GM12874 (cell line): ENCODE measurements around the gene DENND4A.

Experiments used
- TF ChIP-seq, protein P1 (sequence below): IDR thresholded peaks from 2 replicates; pipeline ENCODE4 v1.5.1; 2011; ENCODE audit warnings: low read depth, mild to moderate bottlenecking, control low read depth, low read length, moderate library complexity; ENCODE audit not compliant: insufficient read depth

Gene DENND4A

DNA sequence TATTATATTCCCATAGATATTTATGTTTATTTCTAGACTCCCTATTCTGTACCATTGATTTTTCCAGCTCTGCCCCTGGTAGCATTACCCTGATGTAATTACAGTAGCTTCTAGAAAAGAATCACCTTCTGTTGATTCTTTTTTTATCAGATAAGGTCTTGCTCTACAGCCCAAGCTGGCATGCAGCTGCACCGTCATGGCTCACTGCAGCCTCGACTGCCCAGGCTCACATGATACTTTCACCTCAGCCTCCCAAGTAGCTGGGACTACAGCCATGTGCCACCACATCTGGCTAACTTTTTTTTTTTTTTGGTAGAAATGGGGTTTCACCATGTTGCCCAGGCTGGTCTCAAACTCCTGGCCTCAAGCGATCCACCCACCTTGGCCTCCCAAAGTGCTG lies 128.6 kb downstream of the DENND4A start:
- TF ChIP-seq, protein P1, sequence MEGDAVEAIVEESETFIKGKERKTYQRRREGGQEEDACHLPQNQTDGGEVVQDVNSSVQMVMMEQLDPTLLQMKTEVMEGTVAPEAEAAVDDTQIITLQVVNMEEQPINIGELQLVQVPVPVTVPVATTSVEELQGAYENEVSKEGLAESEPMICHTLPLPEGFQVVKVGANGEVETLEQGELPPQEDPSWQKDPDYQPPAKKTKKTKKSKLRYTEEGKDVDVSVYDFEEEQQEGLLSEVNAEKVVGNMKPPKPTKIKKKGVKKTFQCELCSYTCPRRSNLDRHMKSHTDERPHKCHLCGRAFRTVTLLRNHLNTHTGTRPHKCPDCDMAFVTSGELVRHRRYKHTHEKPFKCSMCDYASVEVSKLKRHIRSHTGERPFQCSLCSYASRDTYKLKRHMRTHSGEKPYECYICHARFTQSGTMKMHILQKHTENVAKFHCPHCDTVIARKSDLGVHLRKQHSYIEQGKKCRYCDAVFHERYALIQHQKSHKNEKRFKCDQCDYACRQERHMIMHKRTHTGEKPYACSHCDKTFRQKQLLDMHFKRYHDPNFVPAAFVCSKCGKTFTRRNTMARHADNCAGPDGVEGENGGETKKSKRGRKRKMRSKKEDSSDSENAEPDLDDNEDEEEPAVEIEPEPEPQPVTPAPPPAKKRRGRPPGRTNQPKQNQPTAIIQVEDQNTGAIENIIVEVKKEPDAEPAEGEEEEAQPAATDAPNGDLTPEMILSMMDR, result no peak

DNA sequence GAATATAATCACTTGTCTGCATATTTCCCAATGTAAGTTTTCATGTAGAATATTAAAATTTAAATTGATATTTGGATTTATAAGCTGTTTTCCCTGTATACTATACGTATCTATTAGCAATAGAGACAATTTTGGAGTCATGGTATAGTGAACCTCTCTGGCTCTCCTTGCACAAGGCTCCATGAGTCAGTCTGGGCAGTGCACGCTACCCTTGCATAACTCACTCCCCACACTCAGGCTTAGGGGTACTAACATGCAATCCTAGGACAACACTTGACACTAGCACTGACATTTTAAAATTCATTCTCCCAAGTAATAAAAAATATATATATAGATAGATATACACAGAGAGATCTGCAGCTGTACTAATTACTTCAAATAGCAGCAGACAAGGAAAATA lies 131.2 kb downstream of the DENND4A start:
- TF ChIP-seq, protein P1, result no peak

GRCh38 chr15:65659502-65660052 lies 132.5 kb downstream of the DENND4A start:
- TF ChIP-seq, protein P1, result no peak

DNA sequence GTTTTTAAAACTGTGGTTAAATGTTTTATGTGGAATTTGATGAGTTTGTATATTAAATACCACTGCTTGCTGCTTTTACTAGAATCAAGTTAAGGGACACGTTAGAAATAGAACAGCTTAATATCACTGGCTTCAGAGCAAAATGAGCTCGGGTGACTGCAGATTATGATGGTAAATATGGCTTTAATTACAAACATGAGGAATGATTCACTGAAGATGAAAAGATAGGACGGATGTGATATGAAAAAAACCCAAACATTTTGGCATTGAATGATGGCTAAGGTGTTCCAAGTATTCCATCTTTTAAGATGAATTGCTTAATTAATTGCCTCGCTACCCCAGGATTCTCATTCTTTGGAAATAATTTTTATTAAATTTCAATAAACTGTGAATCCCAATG lies 136.6 kb downstream of the DENND4A start:
- TF ChIP-seq, protein P1, result no peak

DNA sequence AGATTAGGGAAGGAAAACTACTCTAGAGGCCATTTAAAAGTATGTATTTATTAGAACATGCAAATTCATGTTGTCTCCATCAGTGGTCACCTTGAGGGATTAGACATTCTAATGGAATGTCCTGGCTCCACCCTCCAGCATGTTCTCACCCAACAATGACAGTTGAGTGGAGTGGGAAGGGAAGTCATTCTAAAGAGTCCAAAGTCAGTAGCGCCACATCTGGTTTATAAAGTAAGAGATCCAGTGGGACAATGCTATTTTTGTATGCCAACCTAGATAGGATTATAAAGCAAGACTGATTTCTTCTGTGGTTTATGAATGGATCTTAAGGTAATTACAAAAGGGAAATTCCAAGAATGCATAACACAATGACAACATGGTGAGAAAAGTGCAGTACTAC lies 137.1 kb downstream of the DENND4A start:
- TF ChIP-seq, protein P1, result no peak

DNA sequence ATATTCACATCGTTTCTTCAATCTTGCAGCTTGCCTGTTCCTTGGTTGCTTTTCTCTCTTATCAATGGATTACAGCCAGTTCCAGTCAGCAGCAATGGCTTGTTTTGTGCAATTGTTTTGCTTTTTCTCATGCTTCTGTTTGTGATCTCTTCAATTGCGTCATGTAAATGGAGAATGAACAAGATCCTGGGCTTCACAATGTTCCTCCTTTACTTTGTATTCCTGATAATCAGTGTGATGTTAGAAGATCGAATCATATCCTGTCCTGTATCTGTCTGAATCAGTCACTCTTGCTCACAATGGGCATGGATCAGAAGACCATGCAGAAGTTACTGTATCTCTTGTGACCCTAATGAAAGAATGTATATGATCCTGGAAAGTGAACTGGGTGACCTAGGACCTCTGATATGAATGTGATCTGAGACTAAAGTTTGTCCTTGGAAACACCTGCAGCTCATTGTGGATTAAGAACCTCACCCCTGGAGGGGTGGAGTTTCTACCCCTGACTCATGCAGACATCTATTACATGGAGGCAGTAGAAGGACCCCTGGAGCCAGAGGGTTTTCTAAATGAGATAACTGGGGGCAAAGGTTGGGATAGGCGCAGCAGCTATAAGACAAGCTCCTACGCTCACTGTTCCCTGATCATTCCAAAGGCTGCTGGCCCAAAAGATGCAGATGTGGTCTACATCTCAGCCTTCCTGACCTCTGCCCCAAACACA lies 138.1 kb downstream of the DENND4A start:
- TF ChIP-seq, protein P1, result no peak

DNA sequence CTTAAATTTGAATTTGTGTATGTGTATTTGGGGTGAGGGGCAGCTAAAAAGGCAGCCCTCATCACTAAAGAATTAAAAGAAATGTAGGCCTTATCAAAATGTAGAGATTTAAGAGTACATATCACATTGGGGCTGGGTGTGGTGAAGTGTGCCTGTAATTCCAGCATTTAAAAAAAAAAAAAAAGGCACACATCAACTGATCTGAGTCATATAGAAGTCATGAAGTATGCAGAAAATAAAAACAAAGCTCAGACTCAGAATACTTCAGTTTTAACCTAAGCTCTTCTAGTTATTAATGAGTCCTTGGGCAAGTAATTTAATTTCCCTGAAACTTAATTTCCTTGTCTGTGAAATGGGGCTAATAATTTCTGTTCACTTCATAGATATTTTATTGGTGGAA lies 138.8 kb downstream of the DENND4A start:
- TF ChIP-seq, protein P1, result no peak
